ENCODE measurements around the gene TRUB1.
"Not testable (repeated sequence)": the region's sequence is repeated elsewhere in the genome, so short reads cannot be mapped to it uniquely, and the experiment has no call there.

The TRUB1 gene

DNA sequence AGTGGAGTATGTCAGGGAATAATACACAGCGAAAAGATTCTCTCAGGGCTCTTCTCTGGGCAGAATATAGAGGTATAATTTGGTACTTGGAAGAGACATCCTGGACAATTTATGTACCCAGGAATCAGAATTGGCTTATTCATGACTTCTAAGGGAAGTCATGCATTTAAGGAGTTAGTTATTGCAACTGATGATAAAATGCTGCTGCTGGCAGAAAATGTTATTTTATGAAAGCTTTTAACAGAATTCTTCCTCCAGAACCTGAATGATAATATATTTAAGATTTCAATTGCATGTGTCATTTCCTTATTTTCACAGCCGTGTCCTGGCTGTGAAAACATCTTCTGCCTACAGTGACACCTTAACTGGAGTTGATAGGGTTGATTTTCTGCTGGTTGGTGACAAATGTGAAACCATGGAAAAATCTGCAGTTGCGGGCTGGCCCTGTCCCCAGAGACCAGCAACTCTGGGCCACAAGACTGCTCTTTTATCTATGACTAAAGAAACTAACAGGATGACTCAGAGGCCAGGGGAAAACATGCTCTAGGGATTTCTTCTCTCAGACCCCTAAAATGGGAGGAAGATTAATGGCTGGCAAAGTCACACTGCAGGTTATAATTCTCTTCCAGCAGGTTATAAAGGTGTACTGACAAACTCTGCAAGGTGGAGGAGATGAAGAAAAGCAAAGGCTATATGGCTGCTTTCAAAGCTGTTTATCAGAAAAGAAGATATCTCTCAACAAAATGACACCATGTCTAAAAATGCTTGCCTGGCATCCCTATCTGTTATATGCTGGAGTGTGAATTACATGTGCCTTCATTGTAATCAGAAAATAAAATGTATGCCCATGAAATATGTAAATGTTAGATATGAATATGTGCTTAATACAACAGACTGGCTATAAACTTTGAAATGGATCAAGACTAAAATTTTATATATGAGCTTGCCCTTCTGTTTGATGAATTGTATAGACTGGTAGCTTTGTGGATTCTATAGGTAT is 12.1 kb upstream of the TRUB1 start:
- DNase-seq, result no peak

DNA sequence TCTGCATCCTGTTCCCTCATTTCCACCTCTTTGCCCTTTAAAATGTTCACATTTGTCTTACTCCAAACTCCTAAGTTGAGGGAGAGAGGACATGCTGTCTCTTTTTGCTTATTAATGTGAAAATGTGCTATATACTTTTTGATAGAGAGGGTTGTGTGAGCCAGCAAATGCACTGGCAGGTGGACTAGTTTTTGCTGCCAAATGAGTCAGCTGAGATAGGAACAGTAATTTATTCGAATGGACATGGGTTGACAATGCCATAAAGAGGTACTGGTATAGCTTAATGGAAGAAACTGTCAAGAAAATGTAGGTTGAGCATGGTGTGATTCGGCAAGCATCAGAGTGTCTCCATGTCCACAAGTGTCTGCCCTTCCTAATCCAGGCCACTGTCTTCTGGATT is 9.2 kb upstream of the TRUB1 start:
- no peak for DNase-seq

DNA sequence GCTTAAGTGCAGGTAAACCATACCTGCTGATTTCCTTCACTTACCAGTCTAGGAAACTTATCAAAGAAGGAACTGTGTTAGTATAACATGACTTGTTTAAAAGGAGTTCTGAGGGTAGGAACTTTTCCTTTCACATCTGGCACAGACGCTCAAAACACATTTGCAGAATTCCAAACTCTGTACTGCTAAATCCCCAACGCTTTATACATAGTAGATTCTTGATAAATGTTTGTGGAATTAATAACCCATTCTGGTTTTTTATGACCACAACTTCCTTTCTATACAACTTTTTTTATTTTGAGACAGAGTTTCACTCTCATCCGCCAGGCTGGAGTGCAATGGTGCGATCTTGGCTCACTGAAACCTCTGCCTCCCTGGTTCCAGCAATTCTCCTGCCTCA is 7.7 kb upstream of the TRUB1 start:
- DNase-seq, result no peak

DNA sequence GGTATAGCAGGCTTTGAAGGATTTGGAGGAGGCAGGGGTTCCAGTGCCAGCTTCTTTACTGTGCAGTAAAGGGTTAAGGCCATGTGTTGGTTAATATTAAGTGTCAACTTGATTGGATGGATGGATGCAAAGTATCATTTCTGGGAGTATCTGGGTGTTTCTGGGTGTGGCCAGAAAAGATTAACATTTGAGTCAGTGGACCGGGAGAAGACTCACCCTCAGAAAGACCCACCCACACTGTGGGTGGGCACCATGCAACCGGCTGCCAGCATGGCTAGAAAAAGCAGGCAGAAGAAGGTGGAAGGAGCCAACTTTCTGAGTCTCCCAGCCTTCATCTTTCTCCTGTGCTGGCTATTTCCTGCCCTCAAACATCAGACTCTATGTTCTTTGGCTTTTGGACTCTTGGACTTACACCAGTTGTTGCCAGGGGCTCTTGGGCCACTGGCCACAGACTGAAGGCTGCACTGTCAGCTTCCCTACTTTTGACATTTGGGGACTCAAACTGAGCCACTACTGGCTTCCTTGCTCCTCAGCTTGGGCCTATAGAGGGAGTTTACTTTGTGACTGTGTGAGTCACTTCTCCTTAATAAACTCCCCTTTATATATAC is 6.8 kb upstream of the TRUB1 start:
- no peak for DNase-seq

DNA sequence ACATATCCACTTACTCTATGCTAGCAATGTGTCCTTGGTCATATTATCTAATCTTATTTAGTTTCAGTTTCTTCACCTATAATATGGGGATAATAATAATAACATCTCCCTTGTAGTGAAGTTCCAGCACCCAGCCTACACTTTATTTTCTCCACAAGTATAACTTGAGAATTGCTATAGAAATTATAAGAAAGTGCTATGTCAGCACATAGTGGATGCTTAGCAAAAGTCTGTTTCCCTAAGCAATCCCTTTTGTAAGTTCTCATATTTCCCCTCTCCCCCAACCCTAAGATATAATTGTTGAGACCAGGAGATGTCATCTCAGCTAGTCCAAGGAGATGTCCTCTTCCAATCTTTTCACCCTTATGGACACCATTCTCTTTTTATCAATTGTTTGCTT is 5.8 kb upstream of the TRUB1 start:
- DNase-seq, result no peak

DNA sequence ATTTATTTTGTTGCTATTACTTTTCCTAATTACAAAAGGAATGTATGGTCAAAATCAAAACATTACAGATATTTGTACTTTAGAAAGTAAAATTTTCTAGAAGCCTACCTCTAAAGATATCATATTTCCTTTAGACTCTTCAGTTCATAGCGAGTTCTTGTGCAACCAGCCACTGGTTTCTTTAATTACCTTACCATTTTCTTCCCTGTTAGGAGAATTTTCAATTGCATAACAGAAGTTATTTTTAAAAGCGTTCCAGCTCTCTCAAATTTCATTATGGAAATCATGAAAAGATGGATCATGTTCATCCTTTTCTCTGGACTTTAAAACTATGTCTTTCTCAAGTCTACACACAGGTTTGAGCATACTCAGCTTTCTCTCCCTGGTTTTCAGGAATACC is 5.0 kb upstream of the TRUB1 start:
- no peak for DNase-seq

DNA sequence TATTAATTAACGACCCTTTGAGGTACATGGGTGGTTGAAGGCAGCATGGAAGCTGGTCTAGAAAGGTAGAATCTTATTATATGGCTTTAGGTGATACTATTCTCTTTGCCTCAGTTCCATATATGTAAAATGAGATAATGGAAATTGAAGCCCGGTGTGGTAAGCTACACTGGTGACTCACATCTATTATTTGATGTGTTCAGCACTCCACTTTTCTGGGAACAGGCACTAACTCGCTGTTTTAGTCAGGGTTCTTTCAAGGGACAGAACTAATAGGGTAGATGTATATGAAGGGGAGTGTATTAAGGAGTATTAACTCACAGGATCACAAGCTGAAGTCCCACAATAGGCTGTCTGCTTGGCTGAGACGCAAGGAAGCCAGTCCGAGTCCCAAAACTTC is 4.4 kb upstream of the TRUB1 start:
- no peak for DNase-seq

DNA sequence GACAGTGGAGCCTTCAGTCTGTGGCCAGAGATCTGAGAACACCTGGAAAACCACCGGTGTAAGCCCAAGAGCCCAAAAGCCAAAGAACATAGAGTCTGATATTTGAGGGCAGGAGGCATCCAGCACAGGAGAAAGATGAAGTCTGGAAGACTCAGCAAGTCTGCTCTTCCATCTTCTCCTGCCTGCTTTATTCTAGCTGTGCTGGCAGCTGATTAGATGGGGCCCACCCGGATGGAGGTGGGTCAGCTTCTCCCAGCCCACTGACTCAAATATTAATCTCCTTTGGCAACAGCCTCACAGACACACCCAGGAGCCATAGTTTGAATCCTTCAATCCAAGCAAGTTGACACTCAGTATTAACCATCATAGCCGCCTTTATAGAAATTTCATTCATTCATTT is 4.0 kb upstream of the TRUB1 start:
- DNase-seq, result not testable (repeated sequence)

DNA sequence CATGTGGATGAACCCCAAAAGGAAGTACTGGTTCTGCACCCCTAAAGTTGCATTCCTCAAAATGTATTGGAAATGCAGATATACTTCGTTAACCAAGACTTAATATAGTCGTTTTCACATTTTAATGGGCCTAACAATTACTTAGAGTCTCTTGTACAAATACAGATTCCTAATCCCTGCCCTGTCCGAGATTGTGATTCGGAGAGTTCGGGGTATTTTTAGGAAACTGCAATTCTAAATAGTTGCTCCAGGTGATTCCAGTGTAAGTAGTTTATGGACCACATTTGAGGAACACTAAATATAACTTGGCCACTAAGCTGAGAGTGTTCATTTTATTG is 830 bp downstream of the TRUB1 start:
- DNase-seq, result no peak

DNA sequence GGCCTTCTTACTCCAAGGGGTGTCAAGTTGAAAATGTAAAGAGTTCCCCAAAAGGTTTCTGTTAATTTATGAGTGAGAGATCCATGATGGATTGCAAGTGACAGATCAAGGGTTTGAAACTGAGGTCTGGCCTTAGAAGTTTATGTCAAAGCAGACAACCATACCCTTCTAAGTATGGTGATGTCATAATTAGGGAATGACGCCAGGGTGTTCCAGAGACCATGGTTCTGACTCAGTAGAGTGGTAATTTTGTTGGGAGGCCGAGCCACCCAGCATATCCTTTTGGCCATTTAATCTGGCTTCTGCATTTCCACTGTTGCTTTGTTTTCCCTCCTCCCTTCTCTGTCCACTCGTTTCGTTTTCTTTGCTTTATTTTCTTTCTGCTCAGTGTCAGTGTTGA is 2.7 kb downstream of the TRUB1 start:
- no peak for DNase-seq

DNA sequence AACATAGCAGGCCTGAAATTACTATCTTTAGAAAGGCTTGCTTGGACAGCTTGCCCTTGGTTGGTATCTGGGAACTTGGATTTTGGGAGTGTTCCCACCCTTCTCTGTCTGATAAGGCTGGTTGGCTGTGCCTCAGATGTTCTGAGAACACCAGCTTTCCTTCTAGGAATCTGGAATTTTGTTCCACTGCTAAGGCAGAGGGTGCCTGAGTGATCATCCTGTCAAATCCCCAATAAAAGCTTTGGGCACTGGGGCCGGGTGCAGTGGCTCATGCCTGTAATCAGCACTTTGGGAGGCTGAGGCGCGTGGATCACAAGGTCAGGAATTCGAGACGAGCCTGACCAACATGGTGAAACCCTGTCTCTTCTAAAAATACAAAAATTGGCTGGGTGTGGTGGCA is 5.0 kb downstream of the TRUB1 start:
- DNase-seq, result no peak

DNA sequence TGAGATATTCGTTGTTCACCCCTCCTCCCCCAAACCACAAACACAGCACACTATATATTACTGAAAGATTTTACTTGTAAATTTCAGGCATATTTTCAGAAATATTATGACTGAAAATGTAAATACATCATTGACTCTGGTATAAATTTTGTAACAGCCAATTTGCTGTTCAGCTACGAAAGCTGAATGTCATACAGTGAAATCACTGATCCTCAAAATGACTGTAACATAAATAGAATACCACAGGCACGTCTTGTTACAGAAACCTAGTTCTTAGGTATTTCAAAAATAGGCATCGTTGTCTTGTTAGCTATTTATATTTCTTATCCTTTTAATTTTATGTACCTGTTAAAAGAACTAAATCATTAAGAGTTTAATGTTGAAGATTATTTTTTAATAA is 15.1 kb downstream of the TRUB1 start:
- no peak for DNase-seq

DNA sequence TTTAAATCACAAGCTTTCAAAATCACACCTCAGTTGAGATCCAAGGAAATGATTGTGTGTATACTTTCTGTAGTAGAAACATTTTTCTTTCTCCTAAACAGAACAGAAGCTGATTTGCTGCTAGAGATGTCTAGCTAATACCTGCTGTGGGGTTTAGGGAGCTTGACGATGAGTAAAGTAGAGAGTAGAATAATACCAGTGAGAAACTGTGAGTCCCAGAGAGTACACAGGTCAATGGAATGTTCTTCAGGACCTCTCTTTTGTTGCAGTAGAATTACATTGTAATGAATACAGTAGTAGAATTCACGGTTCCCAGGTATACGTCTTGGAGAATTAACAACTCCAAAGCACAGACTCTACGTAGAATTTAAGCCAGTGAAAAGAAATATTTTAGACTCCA is 18.0 kb downstream of the TRUB1 start:
- no peak for DNase-seq

DNA sequence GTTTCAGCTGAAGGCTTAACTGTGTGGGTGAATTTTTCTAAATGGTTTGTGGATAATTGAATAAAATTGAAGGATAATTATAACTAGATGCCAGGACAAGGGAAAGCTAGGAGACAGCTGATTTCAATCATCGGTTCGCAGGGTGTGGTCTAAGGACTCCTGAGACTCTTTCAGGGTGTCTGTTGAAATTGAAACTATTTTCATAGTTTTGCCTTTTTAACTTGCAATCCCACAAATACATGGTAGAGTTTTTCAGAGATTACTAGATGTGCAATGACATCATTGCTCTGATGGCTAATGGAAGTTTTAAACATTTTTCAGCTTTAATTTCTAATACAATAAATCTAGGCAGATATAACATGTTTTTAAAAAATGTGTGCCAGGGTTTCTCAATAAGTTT is 18.5 kb downstream of the TRUB1 start:
- DNase-seq, result no peak

DNA sequence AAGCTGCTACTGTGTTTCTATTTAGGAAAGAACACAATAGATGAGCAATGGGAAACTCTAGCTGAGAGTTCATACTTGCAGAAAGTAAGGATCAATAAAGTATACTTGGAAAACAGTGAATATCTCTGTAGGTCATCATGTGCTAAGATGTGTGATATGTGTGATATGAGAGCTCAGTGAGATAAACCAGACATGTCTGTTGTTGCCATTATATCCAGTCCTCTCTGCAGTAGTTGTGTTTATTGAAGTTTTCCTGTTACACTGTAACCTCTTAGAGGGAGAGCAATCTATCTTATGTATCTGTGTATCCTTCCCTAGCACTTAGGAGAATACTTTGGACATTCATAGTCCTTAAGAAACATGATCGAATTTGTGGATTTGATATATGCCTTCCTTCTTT is 19.1 kb downstream of the TRUB1 start:
- no peak for DNase-seq

DNA sequence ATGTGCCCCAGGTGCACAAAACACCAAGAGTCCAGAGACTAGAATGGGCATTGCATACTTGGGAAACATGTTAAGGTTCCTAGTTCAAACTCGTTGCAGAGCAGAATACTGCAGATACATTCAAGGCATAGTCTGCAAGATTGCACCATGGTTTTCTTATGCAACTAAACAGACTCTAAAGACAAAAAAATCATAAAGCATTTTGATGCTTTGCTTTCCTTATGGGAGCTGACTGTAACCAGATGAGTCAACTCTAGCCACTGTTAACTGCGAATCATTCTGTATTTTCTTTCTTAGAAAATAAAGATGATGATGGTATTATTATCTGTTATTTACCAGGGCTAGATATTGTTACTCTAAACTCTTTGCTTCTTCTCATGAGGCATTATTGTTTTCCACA is 19.7 kb downstream of the TRUB1 start:
- no peak for DNase-seq

DNA sequence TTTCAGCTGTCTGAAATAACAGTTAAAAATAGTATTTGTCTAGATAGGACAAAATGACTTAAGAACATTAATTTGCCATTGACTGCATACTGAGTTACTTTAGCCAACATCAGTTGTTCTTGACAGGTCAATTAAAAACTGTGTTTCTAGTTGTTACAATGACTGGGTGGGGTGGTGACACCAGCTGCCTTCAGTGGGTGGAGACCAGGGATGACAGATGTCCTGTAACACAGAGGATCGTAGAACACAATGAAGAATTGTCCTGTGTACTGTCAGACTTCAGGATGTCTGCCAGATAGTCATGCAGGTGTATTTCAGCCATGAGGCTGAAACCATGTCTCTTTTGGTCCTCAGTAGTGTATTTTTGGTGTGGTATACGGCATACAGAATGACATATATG is 24.4 kb downstream of the TRUB1 start:
- no peak for DNase-seq

DNA sequence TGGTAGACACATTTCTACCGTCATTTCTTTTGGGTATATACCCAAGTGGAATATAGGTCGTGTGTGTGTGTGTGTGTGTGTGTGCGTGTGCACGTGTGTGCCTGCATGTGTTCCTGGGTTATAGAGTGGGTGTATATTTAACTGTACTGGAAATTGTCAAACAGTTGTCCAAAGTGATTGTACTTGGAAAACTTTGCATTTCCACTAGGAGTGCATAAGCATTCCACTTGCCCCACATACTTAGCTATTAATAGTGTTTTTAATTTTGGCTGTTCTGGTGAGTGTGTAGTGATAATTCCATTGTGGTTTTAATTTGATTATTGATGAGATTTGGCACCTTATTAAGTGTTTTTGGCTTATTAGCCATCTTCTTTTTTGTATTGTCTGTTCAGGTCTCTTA is 25.9 kb downstream of the TRUB1 start:
- no peak for DNase-seq

DNA sequence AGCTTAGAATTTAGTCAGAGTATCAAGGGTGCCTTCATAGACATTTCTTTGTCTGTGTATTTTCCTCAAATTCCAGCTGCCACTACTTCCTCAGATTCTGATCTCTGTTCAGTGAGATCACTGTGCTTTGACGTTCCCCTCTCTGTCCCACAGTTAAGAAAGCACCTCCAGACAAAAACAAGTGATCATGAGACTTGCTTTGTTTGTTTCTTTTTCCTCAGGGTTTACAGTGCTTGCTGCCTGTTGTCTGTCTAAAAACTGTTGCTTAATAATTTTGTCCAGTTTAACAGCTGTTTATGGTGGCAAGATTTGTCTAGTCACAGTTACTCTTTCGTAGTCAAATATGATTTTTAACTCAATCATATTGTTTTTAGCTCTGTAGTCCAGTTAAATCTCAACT is 29.1 kb downstream of the TRUB1 start:
- DNase-seq, result no peak

DNA sequence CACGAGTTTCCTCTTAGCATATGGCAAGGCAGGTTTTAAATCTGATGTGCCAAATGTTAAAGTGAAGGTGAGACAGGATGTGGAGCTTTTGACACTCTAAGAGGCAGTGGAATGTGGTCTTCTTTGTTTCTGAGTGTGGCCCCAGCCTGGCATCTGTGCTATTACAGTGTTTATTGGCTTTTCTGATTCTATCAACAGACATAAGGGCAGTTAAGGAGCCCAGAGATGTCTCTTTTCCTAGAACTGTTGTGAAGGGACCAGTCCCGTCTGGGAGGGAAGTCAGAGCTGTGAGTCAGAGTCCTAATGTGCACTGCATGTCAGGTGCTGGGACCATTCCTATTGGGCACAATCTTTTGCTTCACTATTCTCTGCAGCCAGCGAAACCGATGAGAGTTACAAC is 32.5 kb downstream of the TRUB1 start:
- DNase-seq, result no peak

DNA sequence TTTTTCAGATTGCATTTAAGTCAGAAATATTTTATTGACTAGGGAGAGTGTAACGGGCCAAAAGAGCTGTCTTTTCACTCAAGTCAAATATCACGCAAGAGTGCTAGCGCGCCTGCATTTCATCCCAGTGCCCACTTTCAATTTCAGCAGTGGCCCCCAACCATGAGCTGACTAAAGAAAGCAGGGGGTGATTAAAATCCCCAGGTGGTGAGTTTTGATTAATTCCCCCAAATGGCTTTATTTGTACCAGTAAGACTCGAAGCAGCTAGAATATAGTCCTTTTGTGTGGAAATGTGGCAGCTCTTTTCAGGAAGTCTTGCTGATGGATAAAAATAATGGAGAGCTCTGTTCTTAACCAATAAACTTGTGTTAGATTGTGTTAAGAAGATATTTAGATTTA is 35.3 kb downstream of the TRUB1 start:
- no peak for DNase-seq

DNA sequence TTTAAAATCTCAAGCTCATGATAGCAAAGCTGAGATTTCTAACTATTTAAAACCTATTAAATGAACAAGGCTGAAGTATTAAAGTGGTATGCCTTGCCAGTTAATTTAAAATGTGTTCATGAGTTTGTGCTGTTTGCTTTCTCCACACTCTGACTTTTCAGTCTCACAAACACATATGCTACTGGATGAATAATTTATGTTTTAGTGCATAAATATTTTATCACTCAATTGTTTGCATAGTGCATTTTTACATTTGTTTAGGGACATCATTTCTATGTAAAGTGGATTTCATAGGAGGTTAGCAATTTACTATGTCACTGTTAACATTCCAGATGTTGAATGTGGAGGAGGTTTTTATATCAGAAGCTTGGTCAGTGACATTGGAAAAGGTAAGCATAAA is 36.0 kb downstream of the TRUB1 start:
- no peak for DNase-seq

DNA sequence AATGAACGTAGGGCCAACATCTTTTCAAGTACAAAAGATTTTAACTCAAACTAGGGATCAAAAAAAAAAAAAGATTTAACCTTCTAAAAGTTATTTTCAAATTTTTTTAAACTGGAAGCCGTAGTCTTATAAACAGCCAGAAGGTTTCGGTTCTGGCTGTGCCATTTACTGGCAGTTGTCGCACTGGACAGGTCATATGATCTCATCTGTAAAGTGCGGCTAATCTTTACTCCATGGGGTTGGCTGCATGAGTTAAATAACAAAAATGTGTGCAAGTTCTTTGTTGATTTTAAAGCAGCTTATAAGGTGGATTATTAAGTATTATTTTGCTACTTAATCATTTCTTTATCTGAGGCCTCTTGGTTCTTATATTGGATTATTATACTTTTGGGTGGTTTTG is 36.6 kb downstream of the TRUB1 start:
- no peak for DNase-seq

DNA sequence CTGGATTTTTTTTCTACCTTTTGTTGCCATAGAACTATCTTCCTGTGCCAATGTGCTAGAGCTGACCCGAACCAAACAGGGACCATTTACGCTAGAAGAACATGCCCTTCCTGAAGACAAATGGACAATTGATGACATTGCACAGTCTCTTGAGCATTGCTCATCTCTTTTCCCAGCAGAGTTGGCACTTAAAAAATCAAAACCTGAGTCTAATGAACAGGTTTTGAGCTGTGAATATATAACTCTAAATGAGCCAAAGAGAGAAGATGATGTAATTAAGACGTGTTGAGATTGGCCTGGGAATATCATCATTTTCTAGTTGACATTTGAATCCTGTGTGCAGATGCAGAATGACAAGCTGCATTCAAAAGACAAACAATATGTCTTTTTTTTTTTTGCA is 37.1 kb downstream of the TRUB1 start:
- DNase-seq, result no peak

DNA sequence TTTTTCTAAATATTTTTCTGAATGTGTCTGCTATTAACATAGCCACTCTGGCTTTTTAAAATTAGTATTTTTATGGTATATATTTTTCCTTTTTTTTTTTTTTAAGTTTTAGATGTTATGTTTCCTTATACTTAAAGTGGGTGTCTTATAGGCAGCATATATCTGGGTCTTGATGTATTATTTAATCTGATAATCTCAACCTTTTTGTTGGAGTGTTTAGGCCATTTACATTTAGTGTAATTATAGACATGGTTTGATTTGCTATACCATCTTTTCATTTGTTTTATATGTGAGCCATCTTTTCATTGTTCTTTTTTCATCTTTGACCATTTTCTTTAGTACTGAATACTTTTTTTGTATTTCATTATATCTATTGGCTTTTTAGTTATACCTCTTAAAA is 45.0 kb downstream of the TRUB1 start:
- DNase-seq, result no peak
